ENCODE results near the gene LYPLAL1. TPM values are rescaled to one million over a fixed set of nuclear protein-coding genes. Genes with fewer than 3 reads are reported as not detected.

Gene LYPLAL1
- 30.3 TPM for polyA plus RNA-seq
- long read RNA-seq, donor 1, transcript LYPLAL1-202 (5 exons, 1,898 nt), result major isoform, 7 of 12 reads
- long read RNA-seq, donor 1, partial matches to known transcripts, result 0 of 12 reads
- long read RNA-seq, donor 1, other reads (novel, unspliced or antisense), result 0 of 12 reads
- long read RNA-seq, donor 2, transcript LYPLAL1-202 (5 exons, 1,898 nt), result major isoform, 11 of 17 reads
- long read RNA-seq, donor 2, partial matches to known transcripts, result 0 of 17 reads
- long read RNA-seq, donor 2, other reads (novel, unspliced or antisense), result 0 of 17 reads
- long read RNA-seq, donor 3, result 0 reads
- long read RNA-seq, donor 4, partial matches to known transcripts, result 0 of 2 reads
- long read RNA-seq, donor 4, other reads (novel, unspliced or antisense), result 0 of 2 reads
- long read RNA-seq, donor 5, partial matches to known transcripts, result 0 of 3 reads
- long read RNA-seq, donor 5, other reads (novel, unspliced or antisense), result 0 of 3 reads
- long read RNA-seq, donor 6, transcript LYPLAL1-202 (5 exons, 1,898 nt), result major isoform, 8 of 16 reads
- long read RNA-seq, donor 6, partial matches to known transcripts, result 0 of 16 reads
- long read RNA-seq, donor 6, other reads (novel, unspliced or antisense), result 0 of 16 reads
- long read RNA-seq, donor 7, transcript LYPLAL1-202 (5 exons, 1,898 nt), result major isoform, 8 of 13 reads
- long read RNA-seq, donor 7, partial matches to known transcripts, result 0 of 13 reads
- long read RNA-seq, donor 7, other reads (novel, unspliced or antisense), result 0 of 13 reads
- long read RNA-seq, donor 8, transcript LYPLAL1-202 (5 exons, 1,898 nt), result major isoform, 6 of 21 reads
- long read RNA-seq, donor 8, partial matches to known transcripts, result 6 of 21 reads
- long read RNA-seq, donor 8, other reads (novel, unspliced or antisense), result 0 of 21 reads
- long read RNA-seq, donor 9, transcript LYPLAL1-202 (5 exons, 1,898 nt), result major isoform, 9 of 16 reads
- long read RNA-seq, donor 9, partial matches to known transcripts, result 0 of 16 reads
- long read RNA-seq, donor 9, other reads (novel, unspliced or antisense), result 0 of 16 reads
- long read RNA-seq, donor 10, transcript LYPLAL1-202 (5 exons, 1,898 nt), result major isoform, 9 of 15 reads
- long read RNA-seq, donor 10, partial matches to known transcripts, result 0 of 15 reads
- long read RNA-seq, donor 10, other reads (novel, unspliced or antisense), result 0 of 15 reads
- long read RNA-seq, donor 11, transcript LYPLAL1-201 (5 exons, 1,819 nt), result minor isoform, 5 of 21 reads
- long read RNA-seq, donor 11, transcript LYPLAL1-202 (5 exons, 1,898 nt), result major isoform, 9 of 21 reads
- long read RNA-seq, donor 11, partial matches to known transcripts, result 0 of 21 reads
- long read RNA-seq, donor 11, other reads (novel, unspliced or antisense), result 0 of 21 reads

GRCh38 chr1:219173758-219174459, at the start of gene LYPLAL1:
Gene LYPLAL1 (plus strand): TSS chr1:219173878. CDS start chr1:219173891, 13 bp downstream.
- Histone ChIP-seq H3K27ac (ENCODE audit: low read length) (peak within 1 kb of the TSS; percentile 76), H3K36me3 (ENCODE audit: control insufficient read depth, insufficient read depth, low read length) (no peaks in the 10 kb centered on the region), H3K27me3 (ENCODE audit: control insufficient read depth, insufficient read depth, low read length) (no peaks in the 10 kb centered on the region), H3K4me1 (ENCODE audit: control insufficient read depth, insufficient read depth, low read length) (peaks cover 6% of the 10 kb centered on the region), H3K4me3 (ENCODE audit: low read length) (peak within 1 kb of the TSS; percentile 85), H3K9me3 (ENCODE audit: control insufficient read depth, low read depth, low read length) (no peaks in the 10 kb centered on the region)
- peak; percentile 91 for DNase-seq
- WGBS (ENCODE audit: insufficient coverage, low lambda C conversion rate), result no CpG with 5 or more reads among the region's 48 CpGs

GRCh38 chr1:219124163-219124562, 49.5 kb upstream of the LYPLAL1 start:
- no peaks in the 10 kb centered on the region for H3K9me3 ChIP-seq (ENCODE audit: control insufficient read depth, low read depth, low read length)
- no peak overlapping the region for H3K27ac ChIP-seq (ENCODE audit: low read length)
- H3K4me1 ChIP-seq (ENCODE audit: control insufficient read depth, insufficient read depth, low read length), result no peaks in the 10 kb centered on the region
- H3K27me3 ChIP-seq (ENCODE audit: control insufficient read depth, insufficient read depth, low read length), result no peaks in the 10 kb centered on the region
- WGBS (ENCODE audit: insufficient coverage, low lambda C conversion rate), result 100% methylated on average over 2 of the region's 5 CpGs
- no peak overlapping the region for H3K4me3 ChIP-seq (ENCODE audit: low read length)
- no peaks in the 10 kb centered on the region for H3K36me3 ChIP-seq (ENCODE audit: control insufficient read depth, insufficient read depth, low read length)
- no peak for DNase-seq

DNA sequence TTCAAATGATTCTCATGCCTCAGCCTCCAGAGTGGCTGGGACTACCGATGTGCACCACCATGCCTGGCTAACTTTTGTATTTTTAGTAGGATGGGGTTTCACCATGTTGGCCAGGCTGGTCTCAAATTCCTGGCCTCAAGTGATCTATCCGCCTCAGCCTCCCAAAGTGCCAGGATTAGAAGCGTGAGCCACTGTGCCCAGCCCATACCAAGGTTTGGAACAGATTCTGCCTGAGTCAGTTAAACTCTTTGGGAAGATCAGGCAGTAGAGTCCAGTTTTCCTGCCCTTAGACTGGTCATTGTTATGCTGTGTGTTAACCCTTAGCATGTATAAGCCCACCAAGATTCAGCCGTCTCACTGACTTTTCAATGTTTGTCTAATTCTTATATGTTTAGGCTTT, 48.3 kb upstream of the LYPLAL1 start:
- WGBS (ENCODE audit: insufficient coverage, low lambda C conversion rate), result 100% methylated on average over 1 of the region's 4 CpGs
- no peak for DNase-seq
- no peaks in the 10 kb centered on the region for H3K27me3 ChIP-seq (ENCODE audit: control insufficient read depth, insufficient read depth, low read length)
- no peaks in the 10 kb centered on the region for H3K9me3 ChIP-seq (ENCODE audit: control insufficient read depth, low read depth, low read length)
- H3K4me3 ChIP-seq (ENCODE audit: low read length), result no peak overlapping the region
- H3K36me3 ChIP-seq (ENCODE audit: control insufficient read depth, insufficient read depth, low read length), result no peaks in the 10 kb centered on the region
- H3K27ac ChIP-seq (ENCODE audit: low read length), result no peak overlapping the region
- no peaks in the 10 kb centered on the region for H3K4me1 ChIP-seq (ENCODE audit: control insufficient read depth, insufficient read depth, low read length)

- WGBS (ENCODE audit: insufficient coverage, low lambda C conversion rate), result no CpG with 5 or more reads among the region's 2 CpGs
- no peak overlapping the region for H3K27ac ChIP-seq (ENCODE audit: low read length)
- no peaks in the 10 kb centered on the region for H3K36me3 ChIP-seq (ENCODE audit: control insufficient read depth, insufficient read depth, low read length)
- no peak overlapping the region for H3K4me3 ChIP-seq (ENCODE audit: low read length)
- H3K4me1 ChIP-seq (ENCODE audit: control insufficient read depth, insufficient read depth, low read length), result no peaks in the 10 kb centered on the region
- no peaks in the 10 kb centered on the region for H3K27me3 ChIP-seq (ENCODE audit: control insufficient read depth, insufficient read depth, low read length)
- H3K9me3 ChIP-seq (ENCODE audit: control insufficient read depth, low read depth, low read length), result no peaks in the 10 kb centered on the region
- DNase-seq, result no peak
Measured at GRCh38 chr1:219126377-219126776, 47.3 kb upstream of the LYPLAL1 start.

- Histone ChIP-seq H3K36me3 (ENCODE audit: control insufficient read depth, insufficient read depth, low read length) (no peaks in the 10 kb centered on the region), H3K4me3 (ENCODE audit: low read length) (no peak overlapping the region), H3K27me3 (ENCODE audit: control insufficient read depth, insufficient read depth, low read length) (no peaks in the 10 kb centered on the region), H3K9me3 (ENCODE audit: control insufficient read depth, low read depth, low read length) (no peaks in the 10 kb centered on the region), H3K4me1 (ENCODE audit: control insufficient read depth, insufficient read depth, low read length) (no peaks in the 10 kb centered on the region), H3K27ac (ENCODE audit: low read length) (no peak overlapping the region)
- DNase-seq, result no peak
- WGBS (ENCODE audit: insufficient coverage, low lambda C conversion rate), result no CpG with 5 or more reads among the region's 2 CpGs
Measured at GRCh38 chr1:219128957-219129356, 44.7 kb upstream of the LYPLAL1 start.

DNA sequence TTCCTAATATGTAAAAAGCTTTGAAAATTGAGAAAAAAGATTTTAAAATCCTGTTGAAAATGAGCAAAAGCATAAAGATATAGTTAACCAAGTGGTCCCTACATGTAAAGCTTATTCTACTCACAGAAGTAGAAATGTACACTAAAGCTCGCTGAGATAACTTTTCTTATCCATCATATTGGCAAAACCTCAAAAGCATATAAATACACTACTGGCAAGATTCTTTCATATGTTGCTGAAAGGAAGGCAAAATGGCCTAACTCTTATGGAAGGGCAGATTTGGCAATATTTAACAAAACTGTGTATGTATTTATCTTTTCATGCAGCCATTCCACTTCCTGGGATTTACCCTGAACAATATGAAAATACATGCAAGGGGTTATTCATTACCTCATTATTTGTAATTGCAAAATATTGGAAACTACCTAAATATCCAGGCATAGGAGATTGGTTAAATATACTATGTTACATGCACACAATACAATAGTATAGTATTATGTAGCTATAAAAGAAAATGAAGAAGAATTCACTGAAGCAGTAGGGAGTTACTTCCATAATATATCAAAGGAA, 43.2 kb upstream of the LYPLAL1 start:
- H3K36me3 ChIP-seq (ENCODE audit: control insufficient read depth, insufficient read depth, low read length), result no peaks in the 10 kb centered on the region
- no peak for DNase-seq
- no peaks in the 10 kb centered on the region for H3K27me3 ChIP-seq (ENCODE audit: control insufficient read depth, insufficient read depth, low read length)
- H3K4me3 ChIP-seq (ENCODE audit: low read length), result no peak overlapping the region
- H3K4me1 ChIP-seq (ENCODE audit: control insufficient read depth, insufficient read depth, low read length), result no peaks in the 10 kb centered on the region
- H3K9me3 ChIP-seq (ENCODE audit: control insufficient read depth, low read depth, low read length), result no peaks in the 10 kb centered on the region
- no peak overlapping the region for H3K27ac ChIP-seq (ENCODE audit: low read length)
- no CpG with 5 or more reads among the region's 1 CpG for WGBS (ENCODE audit: insufficient coverage, low lambda C conversion rate)

DNA sequence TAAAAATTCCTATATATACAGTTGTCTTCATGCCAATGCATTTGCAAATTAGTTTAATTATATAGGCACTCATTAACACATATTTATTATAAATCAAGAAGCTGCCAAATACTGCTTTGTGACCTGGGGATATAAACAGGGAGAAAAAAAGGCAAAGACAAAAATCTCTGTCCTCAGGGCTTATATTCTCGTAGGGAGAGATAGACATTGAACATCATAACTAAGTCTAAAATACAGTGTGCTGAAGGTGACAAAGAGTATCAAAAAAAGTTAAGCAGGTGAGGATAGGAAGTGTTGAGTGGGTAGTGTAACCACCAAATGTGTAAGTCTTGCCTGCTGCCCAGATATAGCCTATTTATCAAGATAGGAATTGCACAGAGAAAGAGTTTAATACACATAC, 40.7 kb upstream of the LYPLAL1 start:
- Histone ChIP-seq H3K4me3 (ENCODE audit: low read length) (no peak overlapping the region), H3K4me1 (ENCODE audit: control insufficient read depth, insufficient read depth, low read length) (no peaks in the 10 kb centered on the region), H3K9me3 (ENCODE audit: control insufficient read depth, low read depth, low read length) (no peaks in the 10 kb centered on the region), H3K36me3 (ENCODE audit: control insufficient read depth, insufficient read depth, low read length) (no peaks in the 10 kb centered on the region), H3K27ac (ENCODE audit: low read length) (no peak overlapping the region), H3K27me3 (ENCODE audit: control insufficient read depth, insufficient read depth, low read length) (no peaks in the 10 kb centered on the region)
- DNase-seq, result no peak
- WGBS (ENCODE audit: insufficient coverage, low lambda C conversion rate), result 80% methylated on average over 1 of the region's 1 CpG

DNA sequence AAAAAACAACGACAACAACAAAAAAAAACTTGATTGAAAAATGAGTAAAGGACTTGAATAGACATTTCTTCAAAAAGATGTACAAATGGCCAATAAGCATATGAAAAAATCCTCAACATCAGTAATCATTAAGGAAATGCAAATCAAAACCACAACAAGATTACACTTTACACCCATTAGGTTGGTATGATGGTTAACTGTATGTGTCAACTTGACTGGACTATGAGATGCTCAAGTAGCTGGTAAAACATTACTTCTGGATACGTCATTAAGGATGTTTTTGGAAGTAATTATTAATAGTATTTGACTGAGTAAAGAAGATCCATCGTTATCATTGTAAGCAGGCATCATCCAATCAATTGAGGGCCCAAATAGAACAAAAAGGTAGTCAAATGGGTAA, 34.9 kb upstream of the LYPLAL1 start:
- H3K4me3 ChIP-seq (ENCODE audit: low read length), result no peak overlapping the region
- DNase-seq, result no peak
- no peaks in the 10 kb centered on the region for H3K27me3 ChIP-seq (ENCODE audit: control insufficient read depth, insufficient read depth, low read length)
- H3K4me1 ChIP-seq (ENCODE audit: control insufficient read depth, insufficient read depth, low read length), result no peaks in the 10 kb centered on the region
- 100% methylated on average over 1 of the region's 3 CpGs for WGBS (ENCODE audit: insufficient coverage, low lambda C conversion rate)
- H3K9me3 ChIP-seq (ENCODE audit: control insufficient read depth, low read depth, low read length), result no peaks in the 10 kb centered on the region
- H3K27ac ChIP-seq (ENCODE audit: low read length), result no peak overlapping the region
- H3K36me3 ChIP-seq (ENCODE audit: control insufficient read depth, insufficient read depth, low read length), result no peaks in the 10 kb centered on the region

DNA sequence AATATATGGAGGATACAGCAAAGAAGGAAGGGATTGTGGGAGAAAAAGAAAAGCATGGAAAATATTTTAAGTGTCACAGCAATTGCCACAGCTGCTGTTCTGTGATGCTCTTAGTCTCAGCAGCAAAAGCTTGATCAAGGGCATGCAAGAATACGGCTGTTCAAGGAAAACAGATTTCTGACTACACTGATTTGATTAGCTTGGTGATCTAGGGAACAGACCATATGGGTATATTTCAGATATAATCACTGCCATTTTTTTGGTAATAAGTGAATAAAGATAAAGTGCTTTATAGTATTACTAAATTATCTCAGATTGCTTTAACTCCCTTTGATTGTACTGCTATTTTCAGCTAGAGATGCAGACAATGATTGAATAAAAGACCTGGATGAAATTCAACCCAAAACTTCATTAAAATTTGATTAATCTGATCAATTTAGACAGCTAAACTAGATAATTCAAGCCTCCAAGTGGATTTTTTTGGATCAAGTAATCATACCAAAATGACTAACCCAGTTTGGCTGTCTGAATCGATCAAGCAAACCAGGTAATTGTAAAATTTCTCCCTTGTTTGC, 33.3 kb upstream of the LYPLAL1 start:
- DNase-seq, result no peak
- no peak overlapping the region for H3K4me3 ChIP-seq (ENCODE audit: low read length)
- H3K9me3 ChIP-seq (ENCODE audit: control insufficient read depth, low read depth, low read length), result no peaks in the 10 kb centered on the region
- no peak overlapping the region for H3K27ac ChIP-seq (ENCODE audit: low read length)
- no peaks in the 10 kb centered on the region for H3K4me1 ChIP-seq (ENCODE audit: control insufficient read depth, insufficient read depth, low read length)
- no peaks in the 10 kb centered on the region for H3K27me3 ChIP-seq (ENCODE audit: control insufficient read depth, insufficient read depth, low read length)
- WGBS (ENCODE audit: insufficient coverage, low lambda C conversion rate), result no CpG with 5 or more reads among the region's 2 CpGs
- H3K36me3 ChIP-seq (ENCODE audit: control insufficient read depth, insufficient read depth, low read length), result no peaks in the 10 kb centered on the region

Measured in large intestine (tissue), 12 donors.